ENCODE results near the gene SRPK2. TPM values are rescaled to one million over a fixed set of nuclear protein-coding genes. Genes with fewer than 3 reads are reported as not detected.
"Not testable (repeated sequence)": the region's sequence is repeated elsewhere in the genome, so short reads cannot be mapped to it uniquely, and the experiment has no call there.

SRPK2 gene
- total and polyA plus RNA-seq, 9 donors: 15.2 to 50.0 (median 37.8) TPM

GRCh38 chr7:105261689-105262088, 127.0 kb downstream of the SRPK2 start:
- 61 to 68% (median 64%) methylated on average over 2 of the region's 2 CpGs for WGBS, 3 donors

DNA sequence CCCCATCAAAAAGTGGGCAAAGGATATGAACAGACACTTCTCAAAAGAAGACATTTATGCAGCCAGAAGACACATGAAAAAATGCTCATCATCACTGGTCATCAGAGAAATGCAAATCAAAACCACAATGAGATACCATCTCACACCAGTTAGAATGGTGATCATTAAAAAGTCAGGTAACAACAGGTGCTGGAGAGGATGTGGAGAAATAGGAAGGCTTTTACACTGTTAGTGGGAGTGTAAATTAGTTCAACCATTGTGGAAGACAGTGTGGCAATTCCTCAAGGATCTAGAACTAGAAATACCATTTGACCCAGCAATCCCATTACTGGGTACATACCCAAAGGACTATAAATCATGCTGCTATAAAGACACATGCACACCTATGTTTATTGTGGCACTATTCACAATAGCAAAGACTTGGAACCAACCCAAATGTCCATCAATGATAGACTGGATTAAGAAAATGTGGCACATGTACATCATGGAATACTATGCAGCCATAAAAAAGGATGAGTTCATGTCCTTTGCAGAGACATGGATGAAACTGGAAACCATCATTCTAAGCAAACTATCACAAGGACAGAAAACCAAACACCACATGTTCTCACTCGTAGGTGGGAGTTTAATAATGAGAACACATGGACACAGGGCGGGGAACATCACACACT, 128.4 kb downstream of the SRPK2 start:
- DNase-seq; H3K27me3 ChIP-seq; H3K27ac ChIP-seq; H3K4me3 ChIP-seq; H3K9me3 ChIP-seq; intact Hi-C loops (cut with DNase I); H3K36me3 ChIP-seq; H3K4me1 ChIP-seq (ENCODE audit: insufficient read depth): not testable (repeated sequence)
- 95 to 98% (median 96%) methylated on average over 2 of the region's 2 CpGs for WGBS, 3 donors

More at GRCh38 chr7:105261689-105262088, 127.0 kb downstream of the SRPK2 start:
- Histone ChIP-seq H3K4me1 (ENCODE audit: insufficient read depth) (peaks cover 3% of the 10 kb centered on the region), H3K36me3 (no peaks in the 10 kb centered on the region), H3K9me3 (no peaks in the 10 kb centered on the region), H3K4me3 (no peak overlapping the region), H3K27me3 (no peaks in the 10 kb centered on the region), H3K27ac (no peak overlapping the region)
- intact Hi-C loops (cut with DNase I): no loop called here
- no peak for DNase-seq
- TF ChIP-seq EP300 (IDR thresholded peaks at IDR 0.05): no peak
- no peak for TF ChIP-seq POLR2A (IDR thresholded peaks at IDR 0.05)
- TF ChIP-seq, protein P1, sequence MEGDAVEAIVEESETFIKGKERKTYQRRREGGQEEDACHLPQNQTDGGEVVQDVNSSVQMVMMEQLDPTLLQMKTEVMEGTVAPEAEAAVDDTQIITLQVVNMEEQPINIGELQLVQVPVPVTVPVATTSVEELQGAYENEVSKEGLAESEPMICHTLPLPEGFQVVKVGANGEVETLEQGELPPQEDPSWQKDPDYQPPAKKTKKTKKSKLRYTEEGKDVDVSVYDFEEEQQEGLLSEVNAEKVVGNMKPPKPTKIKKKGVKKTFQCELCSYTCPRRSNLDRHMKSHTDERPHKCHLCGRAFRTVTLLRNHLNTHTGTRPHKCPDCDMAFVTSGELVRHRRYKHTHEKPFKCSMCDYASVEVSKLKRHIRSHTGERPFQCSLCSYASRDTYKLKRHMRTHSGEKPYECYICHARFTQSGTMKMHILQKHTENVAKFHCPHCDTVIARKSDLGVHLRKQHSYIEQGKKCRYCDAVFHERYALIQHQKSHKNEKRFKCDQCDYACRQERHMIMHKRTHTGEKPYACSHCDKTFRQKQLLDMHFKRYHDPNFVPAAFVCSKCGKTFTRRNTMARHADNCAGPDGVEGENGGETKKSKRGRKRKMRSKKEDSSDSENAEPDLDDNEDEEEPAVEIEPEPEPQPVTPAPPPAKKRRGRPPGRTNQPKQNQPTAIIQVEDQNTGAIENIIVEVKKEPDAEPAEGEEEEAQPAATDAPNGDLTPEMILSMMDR (IDR thresholded peaks at IDR 0.05): no peak

DNA sequence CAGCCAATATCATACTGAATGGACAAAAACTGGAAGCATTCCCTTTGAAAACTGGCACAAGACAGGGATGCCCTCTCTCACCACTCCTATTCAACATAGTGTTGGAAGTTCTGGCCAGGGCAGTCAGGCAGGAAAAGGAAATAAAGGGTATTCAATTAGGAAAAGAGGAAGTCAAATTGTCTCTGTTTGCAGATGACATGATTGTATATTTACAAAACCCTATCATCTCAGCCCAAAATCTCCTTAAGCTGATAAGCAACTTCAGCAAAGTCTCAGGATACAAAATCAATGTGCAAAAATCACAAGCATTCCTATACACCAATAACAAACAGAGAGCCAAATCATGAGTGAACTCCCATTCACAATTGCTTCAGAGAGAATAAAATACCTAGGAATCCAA, 129.8 kb downstream of the SRPK2 start:
- H3K4me1 ChIP-seq (ENCODE audit: insufficient read depth); DNase-seq; H3K27me3 ChIP-seq; H3K27ac ChIP-seq; H3K9me3 ChIP-seq; H3K36me3 ChIP-seq; intact Hi-C loops (cut with DNase I); H3K4me3 ChIP-seq: not testable (repeated sequence)

DNA sequence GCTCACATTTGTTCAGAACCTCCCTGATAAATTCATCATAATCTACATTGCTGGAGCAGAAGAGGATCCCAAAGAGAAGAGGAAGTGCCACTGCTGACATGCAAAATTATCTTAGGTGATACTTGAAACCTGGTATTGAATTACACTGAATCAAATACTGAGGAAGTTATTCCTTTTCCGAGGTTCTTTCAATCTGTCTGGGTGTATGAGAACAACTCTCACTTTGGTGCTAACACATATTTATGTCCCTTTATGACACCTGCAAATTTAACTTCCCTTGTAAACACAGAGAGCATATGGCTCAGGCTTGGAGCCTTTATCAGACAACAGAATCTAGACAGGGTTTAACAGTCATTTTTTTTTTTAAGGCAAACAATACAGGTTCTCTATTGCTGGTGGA, 131.4 kb downstream of the SRPK2 start:
- Histone ChIP-seq H3K4me1 (ENCODE audit: insufficient read depth) (peaks cover 3% of the 10 kb centered on the region), H3K27ac (no peak overlapping the region)

DNA sequence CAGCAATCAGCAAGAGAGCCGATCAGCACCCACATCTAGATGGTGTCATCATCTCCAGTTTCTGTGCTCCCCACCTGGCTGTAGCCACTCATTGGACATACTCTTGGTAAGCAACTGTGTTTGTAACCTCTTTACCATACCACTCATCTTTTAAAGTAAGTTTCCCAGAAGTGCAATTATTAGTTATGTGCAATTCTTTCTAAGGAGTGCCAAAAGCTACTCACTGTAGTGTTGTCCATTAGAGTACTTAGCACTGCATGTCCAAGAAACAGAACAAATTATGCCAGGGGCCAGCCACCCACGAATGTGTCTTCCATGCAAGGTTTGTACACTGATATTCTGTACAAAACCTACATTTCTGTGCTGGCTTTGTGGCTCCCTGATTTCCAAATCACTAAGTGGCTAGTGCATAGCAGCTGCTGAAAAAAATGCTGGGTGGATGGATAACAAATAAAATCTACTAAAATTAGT, 131.9 kb downstream of the SRPK2 start:
- Histone ChIP-seq H3K9me3 (no peaks in the 10 kb centered on the region), H3K4me3 (no peak overlapping the region), H3K36me3 (no peaks in the 10 kb centered on the region), H3K4me1 (ENCODE audit: insufficient read depth) (peaks cover 2% of the 10 kb centered on the region), H3K27me3 (no peaks in the 10 kb centered on the region), H3K27ac (no peak overlapping the region)
- TF ChIP-seq, protein P1 (IDR thresholded peaks at IDR 0.05): no peak
- no peak for TF ChIP-seq POLR2A (IDR thresholded peaks at IDR 0.05)
- TF ChIP-seq EP300 (IDR thresholded peaks at IDR 0.05): no peak
- intact Hi-C loops (cut with DNase I): no loop called here
- 40 to 44% (median 44%) methylated on average over 2 of the region's 2 CpGs for WGBS, 3 donors
- DNase-seq: no peak

More for the DNA sequence above, 131.4 kb downstream of the SRPK2 start:
- Histone ChIP-seq H3K9me3 (no peaks in the 10 kb centered on the region), H3K27me3 (no peaks in the 10 kb centered on the region), H3K4me3 (no peak overlapping the region), H3K36me3 (no peaks in the 10 kb centered on the region)
- intact Hi-C loops (cut with DNase I): no loop called here
- DNase-seq: no peak
- WGBS, 3 donors: 3 to 6% (median 5%) methylated on average over 1 of the region's 1 CpG
- TF ChIP-seq POLR2A (IDR thresholded peaks at IDR 0.05) (no peak), EP300 (IDR thresholded peaks at IDR 0.05) (no peak)
- TF ChIP-seq, protein P1 (IDR thresholded peaks at IDR 0.05): no peak

Measured in ovary (tissue), 9 donors.